ENCODE results near the gene SIM2.

Gene SIM2

GRCh38 chr21:36695671-36696389 lies 3.1 kb upstream of the SIM2 start:
- no peak for TF ChIP-seq CTCF (IDR thresholded peaks at IDR 0.05; ENCODE audit: extremely low read depth, insufficient read depth, missing control alignments)
- no peak for DNase-seq (ENCODE audit: low spot score)
- in situ Hi-C loops (cut with MboI; ENCODE audit: low pct_unique_long_range_greater_than_20kb, low sequenced_read_pairs, unreplicated experiment): loop anchor here (25.0 kb wide), 1 partner anchor 559 kb away; the partner anchor contains the start of gene CBR3

- TF ChIP-seq CTCF (IDR thresholded peaks at IDR 0.05; ENCODE audit: extremely low read depth, insufficient read depth, missing control alignments): no peak
- no peak for DNase-seq (ENCODE audit: low spot score)
- in situ Hi-C loops (cut with MboI; ENCODE audit: low pct_unique_long_range_greater_than_20kb, low sequenced_read_pairs, unreplicated experiment): loop anchor here (25.0 kb wide), 1 partner anchor 559 kb away; the partner anchor contains the start of gene CBR3
Measured at GRCh38 chr21:36696390-36697059, 2.4 kb upstream of the SIM2 start.

GRCh38 chr21:36697060-36697850 lies 1.7 kb upstream of the SIM2 start:
- no peak for TF ChIP-seq CTCF (IDR thresholded peaks at IDR 0.05; ENCODE audit: extremely low read depth, insufficient read depth, missing control alignments)
- DNase-seq (ENCODE audit: low spot score): peak; percentile 33
- in situ Hi-C loops (cut with MboI; ENCODE audit: low pct_unique_long_range_greater_than_20kb, low sequenced_read_pairs, unreplicated experiment): loop anchor here (25.0 kb wide), 1 partner anchor 560 kb away; the partner anchor contains the start of gene CBR3

GRCh38 chr21:36697851-36698384 lies 997 bp upstream of the SIM2 start:
- no peak for DNase-seq (ENCODE audit: low spot score)
- in situ Hi-C loops (cut with MboI; ENCODE audit: low pct_unique_long_range_greater_than_20kb, low sequenced_read_pairs, unreplicated experiment): loop anchor here (25.0 kb wide), 1 partner anchor 561 kb away; the partner anchor contains the start of gene CBR3
- no peak for TF ChIP-seq CTCF (IDR thresholded peaks at IDR 0.05; ENCODE audit: extremely low read depth, insufficient read depth, missing control alignments)

- DNase-seq (ENCODE audit: low spot score): peak; percentile 53
- in situ Hi-C loops (cut with MboI; ENCODE audit: low pct_unique_long_range_greater_than_20kb, low sequenced_read_pairs, unreplicated experiment): loop anchor here (25.0 kb wide), 1 partner anchor 561 kb away; the partner anchor contains the start of gene CBR3
- TF ChIP-seq CTCF (IDR thresholded peaks at IDR 0.05; ENCODE audit: extremely low read depth, insufficient read depth, missing control alignments): no peak
Measured at GRCh38 chr21:36698385-36698980, 432 bp upstream of the SIM2 start.
